Measurements from ENCODE around the gene DGKB.

The DGKB gene

GRCh38 chr7:14432924-14433323 is 469.6 kb downstream of the DGKB start:
- DNase-seq = no peak

GRCh38 chr7:14430926-14431325 is 471.6 kb downstream of the DGKB start:
- DNase-seq = no peak

- DNase-seq = no peak
Observed at GRCh38 chr7:14425559-14425958, 477.0 kb downstream of the DGKB start.

GRCh38 chr7:14424675-14425074 is 477.9 kb downstream of the DGKB start:
- no peak for DNase-seq

- no peak for DNase-seq
Observed at GRCh38 chr7:14420768-14421167, 481.8 kb downstream of the DGKB start.

GRCh38 chr7:14419531-14419930 is 483.0 kb downstream of the DGKB start:
- no peak for DNase-seq

- no peak for DNase-seq
Observed at GRCh38 chr7:14418633-14419032, 483.9 kb downstream of the DGKB start.

- DNase-seq = no peak
Observed at GRCh38 chr7:14414274-14414986, 488.1 kb downstream of the DGKB start.

- no peak for DNase-seq
Observed at GRCh38 chr7:14407246-14408015, 495.1 kb downstream of the DGKB start.

GRCh38 chr7:14403587-14403986 is 499.0 kb downstream of the DGKB start:
- no peak for DNase-seq

- DNase-seq = no peak
Observed at GRCh38 chr7:14400271-14400670, 502.3 kb downstream of the DGKB start.

- no peak for DNase-seq
Observed at GRCh38 chr7:14398526-14398925, 504.0 kb downstream of the DGKB start.

- no peak for DNase-seq
Observed at GRCh38 chr7:14395860-14396259, 506.7 kb downstream of the DGKB start.

- no peak for DNase-seq
Observed at GRCh38 chr7:14394786-14395185, 507.8 kb downstream of the DGKB start.

- DNase-seq = no peak
Observed at GRCh38 chr7:14389595-14389994, 513.0 kb downstream of the DGKB start.

- DNase-seq = no peak
Observed at GRCh38 chr7:14389181-14389591, 513.4 kb downstream of the DGKB start.

GRCh38 chr7:14385074-14385473 is 517.5 kb downstream of the DGKB start:
- DNase-seq = no peak

- DNase-seq = no peak
Observed at GRCh38 chr7:14381936-14382335, 520.6 kb downstream of the DGKB start.

- DNase-seq = no peak
Observed at GRCh38 chr7:14381306-14381705, 521.2 kb downstream of the DGKB start.

- no peak for DNase-seq
Observed at GRCh38 chr7:14380881-14381280, 521.7 kb downstream of the DGKB start.

GRCh38 chr7:14377646-14378266 is 524.8 kb downstream of the DGKB start:
- DNase-seq = no peak

GRCh38 chr7:14376711-14377110 is 525.8 kb downstream of the DGKB start:
- no peak for DNase-seq

- no peak for DNase-seq
Observed at GRCh38 chr7:14375998-14376397, 526.6 kb downstream of the DGKB start.

GRCh38 chr7:14374336-14374735 is 528.2 kb downstream of the DGKB start:
- no peak for DNase-seq
